ENCODE results near the gene AACS. TPM values are rescaled to one million over a fixed set of nuclear protein-coding genes. Genes with fewer than 3 reads are reported as not detected.
A peak's percentile ranks its signal among the peaks of the same experiment; 100 is the strongest.

The AACS gene
- total and polyA plus RNA-seq, 2 of the 13 experiments (the other 11 are each of a cell fraction or from before 2014, with no cell fraction given): 23.3 to 28.8 TPM

GRCh38 chr12:125065021-125065918 is at the start of gene AACS (continued):
- peak; percentile 42; the same call in 1 of the 2 replicates for TF ChIP-seq ZNF788 (CRISPR knock-in tag; IDR thresholded peaks at IDR 0.05; ENCODE audit: borderline replicate concordance)
- TF ChIP-seq GRHL1 (CRISPR knock-in tag; conservative IDR thresholded peaks at IDR 0.05): no peak
- peak; percentile 11 for TF ChIP-seq SKI (IDR thresholded peaks at IDR 0.05; ENCODE audit: partially characterized antibody)
- no peak for TF ChIP-seq BHLHE40 (IDR thresholded peaks at IDR 0.05; ENCODE audit: low read length)
- TF ChIP-seq YY1 (IDR thresholded peaks at IDR 0.05; ENCODE audit: insufficient read depth, insufficient replicate concordance, low read depth, low read length): peak; percentile 52
- TF ChIP-seq HNF4G (IDR thresholded peaks at IDR 0.05; ENCODE audit: borderline replicate concordance, low read depth, low read length): no peak
- 0 out of 2 replicates have a peak, but pooled peaks have one; percentile 28 for TF ChIP-seq HNF4G (CRISPR knock-in tag; IDR thresholded peaks at IDR 0.05; ENCODE audit: borderline replicate concordance, low read depth)
- TF ChIP-seq ONECUT2 (CRISPR knock-in tag; IDR thresholded peaks at IDR 0.05): no peak
- TF ChIP-seq IRX3 (CRISPR knock-in tag; IDR thresholded peaks at IDR 0.05; ENCODE audit: borderline replicate concordance, low read depth): peak; percentile 30; the same call in 1 of the 2 replicates
- TF ChIP-seq NFYC (CRISPR knock-in tag; IDR thresholded peaks at IDR 0.05): no peak
- TF ChIP-seq ZNF703 (CRISPR knock-in tag; IDR thresholded peaks at IDR 0.05; ENCODE audit: borderline replicate concordance): no peak
- no peak for TF ChIP-seq ZNF781 (CRISPR knock-in tag; IDR thresholded peaks at IDR 0.05; ENCODE audit: borderline replicate concordance, not compliant biosample characterization)
- no peak for TF ChIP-seq SNAPC2 (CRISPR knock-in tag; IDR thresholded peaks at IDR 0.05)
- no peak for TF ChIP-seq ZNF839 (CRISPR knock-in tag; IDR thresholded peaks at IDR 0.05; ENCODE audit: borderline replicate concordance)
- TF ChIP-seq AGO1 (IDR thresholded peaks at IDR 0.05; ENCODE audit: low read depth, low read length, poor library complexity, severe bottlenecking): no peak
- TF ChIP-seq HES4 (CRISPR knock-in tag; IDR thresholded peaks at IDR 0.05; ENCODE audit: borderline replicate concordance): peak; percentile 80
- TF ChIP-seq ZFP62 (CRISPR knock-in tag; IDR thresholded peaks at IDR 0.05): no peak
- 0 out of 2 replicates have a peak, but pooled peaks have one; percentile 7 for TF ChIP-seq MIER3 (CRISPR knock-in tag; IDR thresholded peaks at IDR 0.05; ENCODE audit: borderline replicate concordance)
- TF ChIP-seq GPBP1L1 (CRISPR knock-in tag; IDR thresholded peaks at IDR 0.05): no peak
- peak; percentile 28; the same call in 1 of the 2 replicates for TF ChIP-seq HDAC2 (CRISPR knock-in tag; IDR thresholded peaks at IDR 0.05)
- no peak for TF ChIP-seq GMEB2 (CRISPR knock-in tag; IDR thresholded peaks at IDR 0.05; ENCODE audit: low read depth)
- TF ChIP-seq UBTF (CRISPR knock-in tag; IDR thresholded peaks at IDR 0.05): peak; percentile 89
